Eye (tissue), 1 donor: ENCODE data around the gene TOR1AIP2.
A peak's percentile ranks its signal among the peaks of the same experiment; 100 is the strongest.
"Not testable (repeated sequence)": the region's sequence is repeated elsewhere in the genome, so short reads cannot be mapped to it uniquely, and the experiment has no call there.

ENCODE experiments used
- DNase-seq: peaks from one replicate; pipeline ENCODE4 v3.0.0-alpha.2; 2015

TOR1AIP2 gene

DNA sequence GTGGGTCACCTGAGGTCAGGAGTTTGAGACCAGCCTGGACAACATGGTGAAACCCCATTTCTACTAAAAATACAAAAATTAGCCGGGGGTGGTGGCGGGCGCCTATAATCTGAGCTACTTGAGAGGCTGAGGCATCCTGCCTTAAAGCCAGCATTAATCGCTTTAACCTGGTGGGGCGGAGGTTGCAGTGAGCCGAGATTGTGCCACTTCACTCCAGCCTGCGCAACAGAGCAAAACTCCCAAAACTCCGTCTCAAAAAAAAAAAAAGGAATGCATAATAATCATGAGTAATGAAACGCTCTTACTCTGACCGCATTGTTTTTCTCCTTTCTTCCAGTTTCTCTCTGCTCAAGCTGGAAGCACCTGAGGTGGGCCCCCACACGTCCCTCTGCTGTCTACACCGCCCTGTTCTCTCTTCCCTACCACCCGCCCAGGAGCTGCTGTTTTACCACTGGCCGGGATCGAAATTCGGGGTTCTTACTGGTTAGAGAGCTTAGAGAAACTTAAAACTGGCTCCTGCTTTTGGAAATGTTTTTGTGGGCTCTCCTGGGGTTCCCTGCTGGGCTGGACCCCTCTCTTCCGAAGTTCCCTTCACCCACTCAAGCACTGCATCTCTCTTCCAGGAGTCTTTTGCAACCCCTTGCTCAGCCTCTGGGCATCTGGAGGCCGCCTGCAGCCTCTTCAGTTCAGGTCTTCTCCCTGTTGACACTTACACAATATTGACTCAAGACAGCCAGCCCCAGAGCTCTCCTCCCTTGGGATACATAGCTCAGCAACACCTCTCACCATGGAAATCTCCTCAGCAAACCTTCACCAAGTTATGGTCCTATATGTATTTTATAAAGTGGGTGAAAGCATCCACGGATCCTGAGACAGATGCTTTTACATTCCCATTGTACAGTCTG is 72.1 kb downstream of the TOR1AIP2 start:
- no peak for DNase-seq

DNA sequence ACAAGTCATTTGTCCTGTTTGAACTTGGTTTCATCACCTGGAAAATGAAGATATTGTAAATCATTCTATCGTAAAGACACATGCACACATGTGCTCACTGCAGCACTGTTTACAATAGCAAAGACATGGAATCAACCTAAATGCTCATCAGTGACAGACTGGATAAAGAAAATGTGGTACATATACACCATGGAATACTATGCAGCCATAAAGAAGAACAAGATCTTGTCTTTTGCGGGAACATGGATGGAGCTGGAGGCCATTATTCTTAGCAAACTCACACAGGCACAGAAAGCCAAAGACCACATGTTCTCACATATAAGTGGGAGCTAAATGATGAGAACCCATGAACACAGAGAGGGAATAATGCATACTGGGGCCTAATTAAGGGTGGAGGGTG is 73.2 kb downstream of the TOR1AIP2 start:
- DNase-seq: not testable (repeated sequence)

DNA sequence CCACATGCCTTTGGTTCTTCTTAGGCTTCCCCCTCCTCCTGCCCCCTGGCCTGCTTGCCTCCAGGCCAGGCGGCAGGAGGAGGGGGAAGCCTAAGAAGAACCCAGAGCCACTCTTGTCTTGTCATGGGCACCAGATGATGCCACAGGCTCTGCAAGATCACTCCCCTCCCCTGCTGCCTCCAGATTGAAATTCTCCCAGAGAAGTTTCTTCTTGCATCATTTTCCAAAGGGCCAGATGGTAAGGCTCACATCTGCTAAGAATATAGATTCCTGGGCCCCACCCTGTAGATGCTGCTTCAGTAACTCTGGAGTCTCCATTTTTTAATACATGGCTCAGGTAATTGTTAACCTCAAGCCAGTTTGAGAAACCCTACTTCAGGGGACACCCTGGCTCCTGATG is 73.7 kb downstream of the TOR1AIP2 start:
- DNase-seq: no peak

DNA sequence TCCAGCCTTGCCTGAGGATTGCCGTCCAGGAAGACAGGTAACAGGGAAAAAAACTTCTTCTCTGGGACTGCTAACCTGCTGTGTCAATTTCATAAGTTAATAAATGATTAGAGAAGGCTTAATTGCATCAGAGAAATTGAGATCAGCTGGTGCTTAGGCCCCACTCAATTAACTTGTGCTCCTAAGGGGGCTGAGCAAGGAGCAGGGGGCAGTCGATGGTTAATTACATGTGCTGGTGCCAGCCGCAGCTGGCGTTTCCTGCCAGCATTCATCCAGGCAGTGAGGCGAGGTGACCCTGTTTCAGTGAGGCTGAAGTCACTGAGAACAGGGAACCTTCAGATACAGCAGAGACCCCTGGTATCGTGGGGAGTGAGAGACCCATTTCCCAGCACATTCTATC is 74.5 kb downstream of the TOR1AIP2 start:
- peak; percentile 65 for DNase-seq

DNA sequence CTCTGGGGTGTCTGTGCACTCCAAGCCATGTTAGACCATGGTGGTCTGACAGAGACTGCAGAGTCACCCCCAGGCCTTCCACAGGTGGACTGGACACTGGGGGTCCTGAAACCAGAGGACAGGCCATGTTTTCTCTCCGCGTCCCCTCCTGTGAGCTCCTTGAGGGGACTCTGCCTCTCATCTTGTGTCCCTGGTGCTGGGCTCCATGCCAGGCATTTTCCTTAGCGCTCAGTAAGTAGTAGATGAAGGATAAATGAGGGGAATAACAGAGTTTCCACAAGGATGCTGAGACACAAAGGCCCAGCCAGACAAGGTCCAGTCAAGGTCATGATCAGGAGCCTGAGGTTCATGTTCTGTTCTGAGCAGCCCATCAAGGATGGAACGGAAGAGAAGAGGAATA is 77.1 kb downstream of the TOR1AIP2 start:
- DNase-seq: no peak

DNA sequence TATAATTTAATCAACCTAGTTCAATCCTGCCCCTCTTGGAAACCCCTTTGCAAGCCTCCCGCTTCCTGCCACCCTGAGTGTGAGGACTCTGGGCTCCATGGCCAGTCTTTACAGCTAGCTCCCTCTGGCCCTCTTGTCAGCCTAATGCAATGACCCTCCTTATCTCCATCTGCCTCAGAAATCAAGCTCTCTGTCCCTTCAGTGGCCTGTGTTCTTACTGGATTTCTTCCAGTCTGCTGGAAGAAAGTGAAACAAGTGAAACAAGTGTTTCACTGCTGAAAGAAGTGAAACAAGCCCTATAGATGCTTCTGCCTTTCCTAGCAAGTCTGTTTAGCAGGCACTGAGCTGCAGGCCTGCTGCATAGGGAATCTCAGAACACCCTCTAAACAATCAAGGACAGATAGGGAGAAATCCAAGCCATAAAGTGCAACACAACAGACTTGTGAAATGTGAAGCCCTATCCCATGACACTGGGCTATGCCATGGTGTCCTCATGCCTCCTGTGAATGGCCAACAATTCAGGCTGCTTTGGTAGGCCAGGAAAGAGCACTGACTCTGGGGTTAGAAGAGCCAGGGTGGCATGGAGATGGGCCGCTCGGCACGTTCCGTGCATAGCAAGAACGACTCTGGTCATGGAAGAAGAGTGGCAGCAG is 78.6 kb downstream of the TOR1AIP2 start:
- no peak for DNase-seq

DNA sequence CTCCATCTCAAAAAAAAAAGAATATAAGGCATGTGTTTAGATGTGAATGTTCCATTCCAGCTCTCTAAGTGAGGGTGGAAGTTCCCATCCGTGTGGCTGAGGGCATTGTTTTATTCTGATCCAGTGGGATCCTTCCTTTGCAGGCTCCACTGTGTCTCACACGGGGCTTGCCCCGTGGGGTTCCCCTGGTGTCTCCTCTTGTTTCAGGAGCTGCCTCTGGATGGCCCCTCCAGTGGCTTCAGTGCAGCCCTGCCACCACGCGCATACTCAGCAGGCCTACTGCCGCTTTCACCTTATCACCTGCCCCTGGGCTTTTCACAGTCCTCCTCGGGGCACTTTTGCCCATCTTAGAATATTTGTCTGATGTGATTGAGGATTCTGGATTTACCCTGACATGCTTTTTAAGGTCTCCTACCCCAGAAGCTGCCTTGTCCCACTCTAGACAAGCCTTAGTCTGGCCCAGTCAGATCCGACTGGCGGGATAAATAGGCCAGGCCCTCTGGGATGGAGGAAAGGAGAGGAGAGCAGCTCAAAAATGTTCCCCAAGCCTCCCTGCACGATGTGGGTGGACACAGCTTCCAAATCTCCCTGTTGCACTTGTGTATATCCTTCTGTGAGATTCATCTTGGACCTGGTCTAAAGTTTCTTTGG is 79.3 kb downstream of the TOR1AIP2 start:
- no peak for DNase-seq

DNA sequence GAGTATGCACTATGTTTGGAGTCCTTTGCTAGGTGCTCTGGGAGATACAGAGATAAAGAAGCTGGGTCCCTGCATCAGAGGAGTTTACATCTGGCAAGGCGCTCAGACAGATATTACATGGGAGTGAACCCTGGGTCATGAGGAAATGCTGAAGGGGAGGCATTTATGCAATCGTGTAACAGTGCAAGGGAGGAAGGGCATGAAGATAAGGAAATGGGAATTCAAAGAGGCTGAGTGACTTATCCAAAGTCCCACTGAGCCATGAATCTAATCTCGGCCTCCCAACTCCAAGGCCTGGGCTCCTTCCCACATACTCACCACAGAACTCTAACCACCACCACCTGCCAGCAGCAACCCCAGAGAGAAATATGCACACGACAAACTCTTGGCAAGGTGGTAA is 82.9 kb downstream of the TOR1AIP2 start:
- no peak for DNase-seq

DNA sequence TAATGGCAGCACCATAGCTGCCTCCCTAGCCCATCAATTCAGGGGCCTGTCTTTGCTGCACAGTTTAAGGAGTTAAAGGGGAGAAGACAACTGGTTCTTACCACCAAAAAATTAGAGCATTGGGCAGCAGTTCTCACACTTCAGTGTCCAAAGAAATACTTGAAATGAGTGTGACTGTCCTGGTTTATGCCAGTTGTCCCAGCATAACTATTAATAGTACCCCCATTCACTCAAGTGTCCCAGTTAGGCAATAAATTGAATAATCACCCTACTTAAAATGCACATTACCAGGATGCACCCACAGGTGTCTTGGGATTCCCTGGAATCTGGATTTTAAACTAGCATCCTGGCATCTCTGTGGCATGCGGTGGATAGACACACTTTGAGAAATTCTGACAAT is 83.5 kb downstream of the TOR1AIP2 start:
- DNase-seq: no peak

DNA sequence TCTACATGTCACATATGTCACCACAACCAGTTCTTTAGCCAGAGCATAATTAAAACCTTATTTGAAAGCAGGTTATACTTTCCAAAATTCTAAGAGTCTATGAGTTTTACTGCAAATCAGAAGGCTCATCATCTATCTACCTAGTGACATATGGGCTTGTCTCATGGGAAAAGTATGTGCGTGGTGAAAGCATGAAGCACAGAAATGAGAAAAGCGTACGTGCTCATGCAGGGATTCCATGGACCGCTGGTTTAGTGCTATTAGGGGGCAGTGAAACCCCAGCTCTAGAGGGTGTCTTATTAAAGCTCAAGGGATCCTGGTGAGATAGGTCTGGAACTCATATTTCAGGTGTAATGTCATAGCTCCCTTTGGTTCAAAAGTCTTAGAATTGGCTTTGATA is 84.3 kb downstream of the TOR1AIP2 start:
- DNase-seq: no peak
